GM21528 (cell line): ENCODE results near the gene AKIP1.
"Not testable (repeated sequence)": the region's sequence is repeated elsewhere in the genome, so short reads cannot be mapped to it uniquely, and the experiment has no call there.

Source experiments
- ATAC-seq: cut with Tn5 transposase; IDR thresholded peaks from one replicate; pipeline ENCODE4 v1.9.1; 2021; ENCODE audit warnings: mild to moderate bottlenecking, moderate library complexity; ENCODE audit not compliant: unreplicated experiment, low FRiP score

AKIP1 gene

DNA sequence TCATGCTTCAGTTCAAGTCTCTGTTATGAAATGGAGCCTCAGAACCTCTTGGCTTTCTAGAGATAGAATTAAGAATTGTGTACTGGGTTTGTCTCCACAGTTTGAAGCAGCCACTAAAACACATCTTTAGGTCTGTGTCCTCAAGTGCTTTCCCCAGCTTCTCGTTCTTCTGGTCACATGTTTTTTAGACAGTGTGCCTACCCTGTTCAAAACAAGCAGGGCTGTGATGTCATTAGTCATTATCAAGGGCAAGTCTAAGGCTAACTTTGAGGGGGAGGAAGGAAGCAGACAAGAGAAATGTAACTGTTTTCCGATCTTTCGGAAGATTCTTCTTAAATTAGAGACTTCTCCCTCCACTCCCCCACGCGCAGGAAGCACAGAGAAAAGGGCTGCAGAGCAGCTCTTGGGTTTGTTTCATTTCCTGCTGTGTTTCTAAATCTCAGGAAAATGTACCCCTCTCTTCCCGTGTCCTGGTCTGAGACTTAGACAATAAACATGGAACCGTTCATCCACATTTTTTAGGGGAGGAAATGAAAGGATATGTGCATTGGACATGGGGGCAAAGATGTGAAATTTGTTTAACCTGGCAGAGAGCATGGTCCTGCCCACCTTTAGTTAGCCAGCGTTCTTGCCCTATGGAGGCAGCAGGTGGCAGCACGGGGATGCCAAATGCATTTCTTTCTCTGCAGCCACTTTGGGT, 3.1 kb downstream of the AKIP1 start:
- ATAC-seq: no peak

DNA sequence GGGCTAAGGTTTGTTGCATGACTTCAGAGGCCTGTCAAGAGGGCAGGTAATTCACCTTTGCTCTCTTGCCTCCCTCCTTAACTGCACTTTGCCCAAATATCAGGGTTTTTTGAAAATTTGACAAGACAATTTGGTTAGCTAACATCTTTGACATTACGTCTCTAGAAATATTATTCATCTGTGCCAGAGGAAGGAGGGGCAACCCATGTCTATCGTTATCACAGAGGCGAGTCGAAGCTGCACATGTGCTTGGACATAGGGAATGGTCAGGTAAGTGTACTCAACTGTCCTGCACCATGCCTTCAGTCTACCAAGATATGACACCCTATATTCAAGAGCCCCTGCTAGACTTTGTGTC, 3.7 kb downstream of the AKIP1 start:
- ATAC-seq: no peak

DNA sequence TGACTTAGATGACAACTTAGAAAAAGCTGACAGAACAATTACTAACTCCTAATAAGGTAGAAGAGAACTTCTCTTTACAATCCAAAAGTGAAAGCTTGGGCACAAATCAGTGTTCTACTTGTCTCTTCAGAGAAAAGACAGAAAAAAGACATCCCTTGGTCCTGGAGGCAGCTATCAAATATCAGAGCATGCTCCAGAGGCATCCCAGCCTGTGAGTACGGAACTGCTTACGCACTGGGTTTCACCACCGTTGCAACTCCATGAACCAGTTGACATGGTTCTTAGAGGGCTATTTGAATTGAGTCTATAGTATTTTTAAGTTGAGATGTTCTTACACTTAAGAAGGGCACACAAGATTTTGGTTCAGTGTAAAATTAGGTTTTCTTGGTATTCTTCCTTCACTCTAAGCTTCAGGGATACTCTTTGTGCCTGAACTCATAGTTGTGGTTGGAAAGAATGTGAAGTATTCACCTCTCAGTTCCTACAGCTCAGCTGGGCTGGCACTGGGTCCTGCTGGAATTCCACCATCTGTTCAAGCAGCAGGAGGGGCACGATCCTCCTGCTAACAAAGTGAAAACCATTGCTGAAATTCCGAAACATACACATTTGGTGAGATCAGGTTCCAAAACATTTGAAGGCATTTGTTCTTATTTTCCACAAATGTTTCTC, 6.3 kb downstream of the AKIP1 start:
- ATAC-seq: no peak

DNA sequence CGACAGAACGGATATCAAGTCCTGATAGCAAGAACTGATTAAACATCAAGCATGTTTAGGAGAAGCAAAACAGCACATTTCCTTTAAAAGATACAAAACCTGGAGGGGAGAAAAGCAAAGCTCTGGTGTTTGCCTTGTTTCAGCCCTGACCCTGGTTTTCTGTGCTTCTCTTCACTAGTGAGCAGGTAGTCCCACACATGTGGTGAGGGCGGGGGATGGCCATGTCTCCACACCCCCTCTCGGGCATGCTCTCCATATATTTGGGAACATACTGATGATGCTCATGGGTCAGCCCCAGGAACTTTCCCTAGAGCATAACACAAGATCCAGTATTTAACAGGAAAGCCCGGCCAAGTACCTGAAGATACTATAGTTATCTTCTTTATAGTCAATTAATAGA, 11.7 kb downstream of the AKIP1 start:
- ATAC-seq: no peak

DNA sequence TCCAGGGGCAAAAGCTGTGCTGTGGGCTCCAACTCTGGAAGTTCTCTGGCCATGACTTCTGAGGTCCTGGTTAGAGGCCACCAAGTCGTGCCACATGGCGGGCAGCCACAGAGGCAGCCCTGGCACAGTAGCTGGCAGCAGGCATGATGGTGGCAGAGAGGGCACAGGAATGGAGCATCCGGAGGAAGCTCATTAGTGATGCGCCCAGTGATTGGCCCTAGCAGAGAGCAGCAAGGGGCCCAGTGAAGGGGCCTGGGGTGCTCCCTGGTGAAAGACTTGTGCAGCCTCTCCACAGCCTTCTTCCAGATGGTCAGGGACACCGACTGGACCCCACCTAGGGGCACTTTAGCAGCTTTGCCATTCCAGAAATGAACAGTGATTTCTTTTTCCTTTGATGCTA, 14.7 kb downstream of the AKIP1 start:
- ATAC-seq: no peak

DNA sequence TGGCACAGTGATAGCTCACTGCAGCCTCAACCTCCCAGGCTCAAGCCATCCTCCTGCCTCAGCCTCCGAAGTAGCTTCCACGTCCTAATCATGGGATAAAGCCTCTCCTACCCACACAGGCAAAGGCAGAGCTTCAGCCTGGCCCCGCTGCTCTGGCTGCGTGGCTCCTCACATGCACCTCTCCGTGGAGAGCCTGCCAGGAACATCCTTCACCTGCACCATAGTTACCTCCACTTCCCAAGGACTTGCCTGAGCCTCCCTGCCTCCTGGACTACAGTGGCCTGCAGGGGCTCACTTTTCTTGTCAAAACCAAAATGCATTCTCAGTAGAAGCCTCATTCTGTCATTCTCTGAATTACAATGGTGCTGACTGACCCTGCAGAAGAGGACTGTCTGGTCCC, 15.2 kb downstream of the AKIP1 start:
- ATAC-seq: no peak

DNA sequence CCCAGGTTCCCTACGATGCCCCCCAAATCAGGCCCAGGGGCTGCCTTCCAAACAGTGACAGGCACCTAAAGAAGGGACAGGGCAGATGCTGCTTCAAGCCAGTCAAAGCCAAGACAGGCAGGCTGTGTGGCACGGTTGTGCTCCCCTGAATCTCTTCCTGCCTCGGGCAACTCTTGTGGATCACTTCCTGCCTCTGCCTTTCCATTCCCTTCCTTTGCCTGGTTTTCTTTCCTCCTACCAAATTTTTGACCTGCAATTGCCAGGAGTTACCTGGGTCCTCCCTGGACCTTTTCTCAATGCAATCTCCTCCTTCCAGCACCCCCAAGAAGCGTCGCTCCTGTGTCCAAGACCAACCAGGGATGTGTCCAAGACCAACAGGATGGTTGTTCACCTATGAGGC, 16.2 kb downstream of the AKIP1 start:
- ATAC-seq: no peak

DNA sequence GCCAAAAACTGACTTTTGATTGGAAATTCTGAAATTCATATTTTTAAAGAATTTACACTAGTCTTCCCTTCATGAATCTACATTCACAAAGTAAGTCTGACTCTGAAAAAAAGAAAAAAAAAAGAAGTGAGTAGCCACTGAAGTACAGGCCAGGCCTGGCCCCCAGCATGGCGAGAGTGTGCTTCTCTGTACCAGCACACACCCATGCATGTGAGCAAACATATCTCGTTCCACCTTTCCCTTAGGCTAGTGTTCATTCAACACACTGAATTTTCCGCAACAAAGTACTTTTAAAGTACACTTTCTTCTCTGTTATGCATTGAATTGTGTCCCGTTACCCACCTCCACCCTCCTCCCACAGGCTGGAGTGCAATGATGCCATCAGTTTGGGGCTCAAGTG, 17.2 kb downstream of the AKIP1 start:
- no peak for ATAC-seq

DNA sequence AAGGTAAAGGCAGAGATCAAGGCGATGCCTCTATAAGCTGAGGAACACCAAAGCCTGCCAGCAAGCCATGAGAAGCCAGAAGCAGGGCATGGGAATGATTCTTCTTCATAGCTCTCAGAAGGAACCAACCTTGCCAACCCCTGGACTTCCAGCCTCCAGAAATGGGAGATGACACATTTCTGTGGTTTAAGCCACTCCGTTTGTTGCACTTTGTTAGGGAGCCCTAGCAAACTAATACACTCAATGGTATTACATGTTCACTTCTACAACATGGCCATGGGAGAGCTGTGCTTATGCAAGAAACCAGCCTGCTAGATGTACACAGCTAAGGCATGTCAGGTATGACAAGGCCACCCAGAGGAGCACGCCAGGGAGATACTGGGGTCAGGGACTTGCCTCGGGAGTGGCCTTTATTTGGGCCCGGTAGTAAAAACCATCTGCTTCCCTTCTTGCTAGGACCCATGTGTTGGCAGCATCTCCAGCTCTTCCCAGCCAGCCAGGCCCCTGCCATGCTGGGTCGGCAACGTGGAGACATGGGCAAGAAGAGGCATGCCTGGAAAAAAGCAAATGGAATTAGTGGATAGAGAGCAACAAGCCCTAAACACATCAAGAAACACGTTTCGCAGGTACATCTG, 18.1 kb downstream of the AKIP1 start:
- ATAC-seq: no peak

DNA sequence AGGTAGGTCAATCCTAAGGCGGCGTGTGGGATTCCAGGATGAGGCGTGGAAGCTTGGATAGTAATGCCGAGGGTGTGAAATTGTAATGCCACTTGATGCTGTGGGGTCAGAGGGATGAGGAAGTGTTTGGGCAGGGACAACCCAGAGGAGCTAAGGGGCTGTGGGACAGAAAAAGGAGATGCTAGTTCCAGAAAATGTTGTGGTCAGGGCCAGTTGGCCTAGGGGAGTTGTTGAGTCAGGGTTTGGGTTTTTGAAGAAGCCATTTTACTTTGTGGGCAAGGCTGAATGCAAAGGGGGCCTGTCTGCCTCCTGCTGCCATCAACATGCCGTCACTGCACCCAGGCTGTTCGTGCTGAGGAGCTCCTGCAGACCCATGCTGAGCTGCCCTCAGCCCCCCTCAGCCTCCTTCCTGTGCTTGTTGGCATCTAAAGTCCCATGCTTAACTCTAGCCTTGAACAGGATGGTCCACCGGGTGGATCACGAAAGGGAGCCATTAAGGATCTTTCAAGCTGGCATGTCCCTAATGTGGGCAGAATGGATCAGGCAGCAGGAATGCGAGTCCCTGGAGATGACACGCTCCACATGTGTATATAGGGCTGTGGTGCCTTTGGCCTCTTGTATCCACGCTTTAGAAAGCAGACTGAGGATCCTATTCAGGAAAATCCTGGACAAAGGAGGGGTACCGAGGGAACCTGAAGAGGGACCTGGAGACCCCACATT, 19.6 kb downstream of the AKIP1 start:
- ATAC-seq: no peak

DNA sequence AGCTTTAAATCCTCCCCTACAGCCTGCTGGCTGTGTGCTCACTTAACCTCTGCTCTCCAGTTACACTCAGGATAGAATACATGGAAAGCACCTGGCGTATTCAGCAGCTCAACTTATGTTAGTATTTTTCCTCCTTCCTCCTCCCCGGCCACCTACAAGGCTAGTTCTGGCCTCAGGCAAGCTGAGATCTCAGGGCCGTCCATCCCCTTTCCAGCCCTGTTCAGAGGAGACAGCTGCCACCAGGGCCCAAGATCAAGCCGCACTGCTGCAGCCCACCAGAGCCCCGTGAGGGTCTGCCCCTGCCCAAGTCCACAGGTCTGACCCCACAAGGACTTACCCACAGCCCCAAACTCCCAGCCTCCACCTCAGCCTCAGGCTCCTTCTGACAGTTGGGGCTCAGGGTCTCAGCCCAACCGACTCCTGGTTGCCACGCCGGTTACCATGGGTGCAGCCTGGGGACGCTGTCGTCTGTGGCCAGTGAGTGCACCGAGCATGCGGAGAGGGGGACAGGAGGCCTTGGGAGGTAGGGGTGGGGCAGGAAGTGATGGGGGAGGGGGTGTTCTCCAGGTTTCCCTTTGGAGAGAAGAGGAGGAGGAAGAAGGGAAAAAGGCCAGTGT, 21.7 kb downstream of the AKIP1 start, which contains the start of gene C11orf16:
Gene C11orf16 (minus strand): TSS at position 384 of the 617 bp plus-strand sequence. CDS start 639 bp downstream, outside the sequence.
- ATAC-seq: no peak

DNA sequence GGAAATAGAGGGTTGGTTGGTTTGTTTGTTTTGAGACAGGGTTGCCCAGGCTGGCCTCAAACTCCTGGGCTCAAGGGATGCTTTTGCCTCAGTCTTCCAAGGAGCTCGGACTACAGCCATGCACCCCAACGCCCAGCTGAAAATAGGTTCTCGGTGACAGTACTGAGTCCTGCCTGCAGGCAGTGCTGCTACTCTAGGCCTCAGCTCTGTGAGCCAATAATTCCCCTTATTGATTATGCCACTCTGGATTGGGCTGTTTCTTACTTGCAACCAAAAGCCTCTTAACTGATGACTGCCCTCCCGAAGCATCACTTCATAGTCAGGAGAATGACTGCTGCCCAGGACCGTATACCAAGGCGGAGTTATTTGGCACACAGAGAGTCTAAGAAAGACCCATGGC, 22.9 kb downstream of the AKIP1 start:
- ATAC-seq: no peak

DNA sequence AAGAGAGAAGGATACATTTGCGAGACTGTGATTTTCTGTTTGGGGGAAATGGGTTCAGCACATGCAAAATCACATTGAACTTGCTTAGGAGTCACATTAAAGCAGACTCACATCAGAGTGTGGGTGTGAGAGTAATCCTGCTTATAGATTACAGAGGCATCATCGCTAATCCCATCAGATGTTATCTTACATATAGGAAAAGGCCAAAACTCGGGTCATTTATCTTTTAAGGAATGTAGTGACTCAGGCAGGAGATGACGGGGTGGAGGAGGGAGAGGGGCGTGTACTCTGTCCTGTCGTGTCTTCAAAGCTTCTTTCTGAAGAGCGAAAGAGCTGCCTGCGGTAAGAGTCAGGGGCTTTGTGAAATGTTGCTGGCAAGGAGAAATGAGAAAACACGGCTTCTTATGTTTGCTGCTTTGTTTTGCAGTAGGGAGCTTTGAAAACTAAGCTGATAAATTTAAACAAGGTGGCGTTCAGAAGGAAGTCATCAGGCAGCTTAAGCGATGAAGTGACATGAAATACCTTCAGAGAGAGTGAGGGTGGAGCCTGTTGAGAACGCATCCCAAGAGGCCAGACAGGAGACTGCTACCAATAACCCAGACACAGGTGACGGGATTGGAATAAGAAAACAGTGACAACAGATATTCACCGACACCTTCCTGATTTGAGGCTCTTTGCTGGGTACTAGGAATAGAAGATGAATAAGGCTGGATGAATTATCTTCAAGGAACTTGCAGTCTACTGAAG, 23.9 kb downstream of the AKIP1 start:
- ATAC-seq: no peak

DNA sequence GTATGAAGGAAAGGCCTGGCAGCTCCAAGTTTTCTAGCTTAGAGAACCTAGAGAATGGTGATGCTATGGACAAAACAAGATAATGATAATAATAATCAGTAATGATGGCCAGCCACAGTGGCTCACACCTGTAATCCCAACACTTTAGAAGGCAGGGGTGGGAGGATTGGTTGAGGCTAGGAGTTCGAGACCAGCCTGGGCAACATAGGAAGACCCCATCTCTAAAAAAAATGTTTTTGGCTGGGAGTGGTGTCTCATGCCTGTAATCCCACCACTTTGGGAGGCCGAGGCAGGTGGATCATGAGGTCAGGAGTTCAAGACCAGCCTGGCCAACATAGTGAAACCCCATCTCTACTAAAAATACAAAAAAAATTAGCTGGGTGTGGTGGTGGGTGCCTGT, 24.8 kb downstream of the AKIP1 start:
- ATAC-seq: not testable (repeated sequence)

DNA sequence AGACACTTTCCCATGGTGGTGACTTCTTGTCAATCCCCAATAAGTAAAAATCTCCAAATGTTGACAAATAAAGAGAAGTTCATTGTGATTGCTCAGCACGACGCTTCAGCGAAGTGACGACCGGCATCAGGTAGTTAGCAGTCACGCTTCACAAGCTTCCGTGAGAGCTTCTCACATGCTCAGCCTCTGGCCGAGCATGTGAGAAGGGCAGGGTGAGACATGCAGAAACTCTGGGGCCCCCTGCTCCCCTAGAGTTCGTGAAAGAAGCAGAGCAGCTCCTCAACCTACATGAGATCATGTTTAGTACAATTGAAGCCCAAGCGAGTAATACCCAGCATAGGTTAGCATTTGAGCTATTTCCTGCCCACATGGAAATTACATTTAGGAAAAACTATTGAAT, 26.2 kb downstream of the AKIP1 start:
- no peak for ATAC-seq

DNA sequence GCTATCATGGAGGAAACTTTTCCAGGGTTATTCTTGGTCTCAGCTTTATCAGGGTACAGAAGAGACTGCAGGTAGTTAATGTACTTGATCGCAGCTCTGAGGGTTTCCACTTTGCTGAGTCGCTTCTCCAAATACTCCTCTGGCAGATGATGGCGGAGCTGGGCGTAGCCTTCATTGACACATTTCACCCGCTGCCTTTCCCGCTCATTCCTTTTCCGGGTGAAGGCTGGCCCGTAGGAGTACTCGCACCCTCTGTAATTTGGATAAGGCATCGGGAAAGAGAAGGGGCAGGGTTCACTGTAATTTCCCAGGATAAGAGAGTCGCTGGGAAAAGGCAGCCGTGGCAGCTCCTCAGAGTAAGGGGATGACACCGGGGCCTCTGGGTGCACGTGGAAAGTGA, 26.7 kb downstream of the AKIP1 start:
- ATAC-seq: no peak

DNA sequence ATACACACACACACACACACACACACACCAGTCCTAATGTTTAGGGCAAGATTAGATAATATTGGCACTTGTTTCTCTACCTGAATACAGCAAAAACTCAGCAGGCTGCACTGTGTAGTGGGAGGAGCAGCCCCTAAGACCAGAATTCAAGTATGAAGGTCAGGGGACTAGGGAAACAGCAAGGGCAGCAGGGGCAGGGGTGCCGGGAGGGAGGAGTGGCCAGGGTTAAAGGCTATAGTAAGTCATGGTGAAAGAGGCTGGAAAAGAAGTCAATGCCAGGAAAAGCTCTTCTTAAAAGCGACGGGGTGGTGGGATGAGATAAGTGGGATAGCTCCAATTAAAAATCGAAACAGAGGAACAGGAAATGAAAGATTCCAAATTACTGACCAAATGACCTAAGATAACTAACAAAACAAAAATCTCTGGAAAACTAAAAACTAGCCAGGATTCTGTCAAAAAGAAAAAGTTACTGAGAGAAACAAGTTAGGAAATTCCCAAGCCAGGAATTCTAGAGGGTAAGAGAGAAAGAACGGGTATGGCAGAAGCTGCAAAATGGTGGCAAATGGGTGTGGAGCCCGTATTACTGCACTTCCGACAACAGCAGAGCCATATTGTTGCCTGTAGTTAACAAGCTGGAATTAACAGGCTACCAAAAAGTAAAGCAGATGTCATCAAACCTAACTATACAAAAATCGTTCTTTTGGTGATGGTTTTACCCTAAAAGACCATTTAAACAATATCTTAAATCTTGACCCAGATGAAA, 30.5 kb downstream of the AKIP1 start:
- no peak for ATAC-seq

DNA sequence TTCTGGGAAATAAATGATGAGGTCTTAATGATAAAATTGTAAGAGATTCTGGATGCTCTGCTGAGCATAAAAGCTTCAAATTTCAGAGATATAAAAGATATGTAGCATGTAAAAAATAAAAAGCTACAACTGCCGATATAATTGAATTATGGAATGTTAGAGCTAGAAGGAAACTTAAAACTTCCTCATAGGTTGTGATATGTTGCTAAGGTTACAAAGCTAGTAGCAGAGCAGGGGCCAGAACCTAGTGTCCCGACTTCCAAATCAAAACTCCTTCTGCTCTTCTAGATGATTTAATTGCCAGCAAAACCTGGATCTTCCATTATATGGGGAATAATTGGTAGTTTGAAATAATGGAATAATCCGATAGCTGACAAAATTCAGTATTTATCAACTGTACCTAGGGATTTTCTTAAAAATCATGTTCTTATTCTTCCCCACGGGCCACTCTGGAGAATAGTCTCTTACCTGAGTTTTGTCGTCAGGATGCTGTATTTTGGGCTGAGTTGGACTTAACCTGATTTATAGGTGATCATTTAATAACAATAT, 31.6 kb downstream of the AKIP1 start, which contains the start of gene ASCL3:
Gene ASCL3 (minus strand): TSS at position 499 of the 549 bp plus-strand sequence. CDS start 4,855 bp downstream, outside the sequence.
- no peak for ATAC-seq
